Measurements from ENCODE around the gene SATB2.

SATB2 gene

GRCh38 chr2:199465988-199466691, 8.4 kb upstream of the SATB2 start:
- DNase-seq = no peak

GRCh38 chr2:199465390-199465789, 7.7 kb upstream of the SATB2 start:
- DNase-seq = no peak

GRCh38 chr2:199464606-199465352, 7.0 kb upstream of the SATB2 start:
- DNase-seq = no peak

GRCh38 chr2:199463708-199464605, 6.2 kb upstream of the SATB2 start:
- DNase-seq = no peak

- DNase-seq = peak; percentile 71
Observed at GRCh38 chr2:199462956-199463692, 5.4 kb upstream of the SATB2 start.

- DNase-seq = no peak
Observed at GRCh38 chr2:199462347-199462955, 4.7 kb upstream of the SATB2 start.

GRCh38 chr2:199461711-199462346, 4.1 kb upstream of the SATB2 start:
- DNase-seq = no peak

- no peak for DNase-seq
Observed at GRCh38 chr2:199460846-199461710, 3.3 kb upstream of the SATB2 start.

- DNase-seq = peak; percentile 74
Observed at GRCh38 chr2:199460101-199460671, 2.4 kb upstream of the SATB2 start.

- DNase-seq = peak; percentile 77
Observed at GRCh38 chr2:199459286-199460100, 1.8 kb upstream of the SATB2 start.

- DNase-seq = no peak
Observed at GRCh38 chr2:199458806-199459285, 1.1 kb upstream of the SATB2 start.

- peak; percentile 33 for DNase-seq
Observed at GRCh38 chr2:199458009-199458805, 468 bp upstream of the SATB2 start.

- no peak for DNase-seq
Observed at GRCh38 chr2:199456383-199457146, 1.2 kb downstream of the SATB2 start.

- DNase-seq = peak; percentile 76
Observed at GRCh38 chr2:199455545-199456382, 2.0 kb downstream of the SATB2 start.

- no peak for DNase-seq
Observed at GRCh38 chr2:199455210-199455544, 2.6 kb downstream of the SATB2 start.

GRCh38 chr2:199452991-199453379, 4.8 kb downstream of the SATB2 start:
- no peak for DNase-seq

Measured in NCI-H510A treated with DMSO at 0.1 percent for 48 hours (cell line).